Activated B cell treated with CpG ODN at 0.5 μM for 24 hours (primary cell): ENCODE data around the gene ABRACL. TPM values are rescaled to one million over a fixed set of nuclear protein-coding genes. Genes with fewer than 3 reads are reported as not detected.
A peak's percentile ranks its signal among the peaks of the same experiment; 100 is the strongest.

Experiments
- ATAC-seq: fragments of 200-7000 bp; cut with Tn5 transposase; one replicate; pipeline ENCODE4 v1.10.0; 2021; ENCODE audit warnings: low read depth, mild to moderate bottlenecking, moderate library complexity
- CTCF ChIA-PET: fragments of 350-600 bp; sonication (Branson Sonifier 250); formaldehyde crosslinking; loops from one replicate; lab custom pipeline; 2021; ENCODE audit warnings: antibody characterized with exemption; lab: Charles Lee
- POLR2A ChIA-PET: fragments of 350-600 bp; sonication (Branson Sonifier 250); formaldehyde crosslinking; loops from one replicate; lab custom pipeline; 2021; ENCODE audit warnings: antibody characterized with exemption; lab: Charles Lee
- DNase-seq: peaks from one replicate; pipeline ENCODE4 v3.0.0; 2022
- H3K27ac Mint-ChIP-seq: one replicate; pipeline ENCODE4 v1.8.0; 2020; ENCODE audit warnings: mixed read lengths
- H3K27me3 Mint-ChIP-seq: one replicate; pipeline ENCODE4 v1.8.0; 2021; ENCODE audit warnings: mixed read lengths
- H3K36me3 Mint-ChIP-seq: one replicate; pipeline ENCODE4 v1.8.0; 2021; ENCODE audit warnings: low read depth, mixed read lengths
- H3K4me1 Mint-ChIP-seq: one replicate; pipeline ENCODE4 v1.8.0; 2021; ENCODE audit warnings: mixed read lengths
- H3K4me3 Mint-ChIP-seq: one replicate; pipeline ENCODE4 v1.8.0; 2020; ENCODE audit warnings: mild to moderate bottlenecking, mixed read lengths
- H3K9me3 Mint-ChIP-seq: one replicate; pipeline ENCODE4 v1.8.0; 2020; ENCODE audit warnings: mixed read lengths
- intact Hi-C: fragments of 100-400 bp; cut with micrococcal nuclease; formaldehyde crosslinking; loops from one replicate; pipeline ENCODE4 v1.15.1; 2024
- total RNA-seq: library from RNA; stranded (reverse); gene quantifications from 2 replicates; pipeline ENCODE4 v1.2.3, GENCODE V29; 2022
- TF ChIP-seq, protein P1 (sequence below): fragments of 200-600 bp; IDR thresholded peaks from one replicate; pipeline ENCODE4 v1.8.0; 2022; ENCODE audit warnings: antibody characterized with exemption, mild to moderate bottlenecking

ABRACL gene
- total RNA-seq: 63.5 and 63.8 TPM in 2 replicates

DNA sequence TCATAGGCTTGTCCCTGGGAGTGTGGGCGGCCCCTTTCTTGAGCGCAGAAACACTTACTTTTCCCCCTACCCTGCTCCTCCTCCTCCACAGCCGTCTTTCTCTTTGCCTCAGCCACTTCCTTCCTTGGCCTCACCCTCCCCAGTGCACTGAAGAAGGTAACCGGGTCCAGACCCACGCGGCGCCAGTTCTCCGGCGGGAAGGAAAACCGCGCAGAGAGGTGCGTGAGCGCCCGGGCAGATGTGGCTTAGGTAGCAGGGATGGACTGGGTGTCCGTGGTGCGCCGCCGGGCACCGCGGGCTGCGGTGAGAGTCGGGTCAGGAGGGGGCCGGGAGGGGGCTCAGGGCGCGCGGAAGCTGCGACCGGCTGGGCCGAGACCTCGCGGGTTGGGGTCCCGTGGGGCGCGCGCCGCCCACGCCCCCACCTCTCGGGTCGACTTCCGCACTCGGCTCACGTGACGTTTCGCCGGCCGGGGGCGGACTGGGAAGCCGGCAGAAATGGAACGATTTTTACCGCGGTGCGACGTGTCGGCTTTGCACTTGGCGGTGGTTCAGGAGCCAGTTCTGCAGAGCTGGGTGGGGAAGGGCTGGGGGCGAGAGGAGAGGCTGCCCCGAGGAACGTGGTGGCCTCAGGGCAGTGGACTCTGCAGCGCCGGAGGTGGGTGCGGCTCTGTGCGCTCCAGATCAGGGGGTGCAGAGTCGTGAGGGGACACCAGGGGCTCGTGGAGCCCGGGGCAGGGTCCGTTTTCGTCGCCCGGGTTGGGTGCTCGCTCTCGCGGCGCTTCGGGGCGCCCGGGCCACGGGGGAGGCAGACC, at the start of gene ABRACL:
TSS of gene ABRACL (plus strand) at position 88 of the 812 bp plus-strand sequence. CDS start 5,416 bp downstream, outside the sequence.
- intact Hi-C loops: loop anchor here (1.0 to 5.0 kb wide), 8 partner anchors 13 to 345 kb away; partner anchors contain the start of genes CCDC28A, CITED2 and REPS1
- TF ChIP-seq, protein P1, sequence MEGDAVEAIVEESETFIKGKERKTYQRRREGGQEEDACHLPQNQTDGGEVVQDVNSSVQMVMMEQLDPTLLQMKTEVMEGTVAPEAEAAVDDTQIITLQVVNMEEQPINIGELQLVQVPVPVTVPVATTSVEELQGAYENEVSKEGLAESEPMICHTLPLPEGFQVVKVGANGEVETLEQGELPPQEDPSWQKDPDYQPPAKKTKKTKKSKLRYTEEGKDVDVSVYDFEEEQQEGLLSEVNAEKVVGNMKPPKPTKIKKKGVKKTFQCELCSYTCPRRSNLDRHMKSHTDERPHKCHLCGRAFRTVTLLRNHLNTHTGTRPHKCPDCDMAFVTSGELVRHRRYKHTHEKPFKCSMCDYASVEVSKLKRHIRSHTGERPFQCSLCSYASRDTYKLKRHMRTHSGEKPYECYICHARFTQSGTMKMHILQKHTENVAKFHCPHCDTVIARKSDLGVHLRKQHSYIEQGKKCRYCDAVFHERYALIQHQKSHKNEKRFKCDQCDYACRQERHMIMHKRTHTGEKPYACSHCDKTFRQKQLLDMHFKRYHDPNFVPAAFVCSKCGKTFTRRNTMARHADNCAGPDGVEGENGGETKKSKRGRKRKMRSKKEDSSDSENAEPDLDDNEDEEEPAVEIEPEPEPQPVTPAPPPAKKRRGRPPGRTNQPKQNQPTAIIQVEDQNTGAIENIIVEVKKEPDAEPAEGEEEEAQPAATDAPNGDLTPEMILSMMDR: no peak
- DNase-seq: peak; percentile 83
- peak; percentile 71 for ATAC-seq
- H3K27ac Mint-ChIP-seq: peak within 1 kb of the TSS; percentile 95
- CTCF ChIA-PET: no interaction called here
- H3K36me3 Mint-ChIP-seq: peaks cover 9% of the 10 kb centered on the region
- peaks cover 14% of the 10 kb centered on the region for H3K4me1 Mint-ChIP-seq
- no peaks in the 10 kb centered on the region for H3K27me3 Mint-ChIP-seq
- POLR2A ChIA-PET: interaction anchor here (0.5 to 4.9 kb wide), 13 partner anchors 11 to 346 kb away, joined by 3 to 43 read pairs (median 5); partner anchors contain the start of genes CCDC28A, CITED2 and REPS1
- H3K4me3 Mint-ChIP-seq: no peak within 1 kb of the TSS
- H3K9me3 Mint-ChIP-seq: no peaks in the 10 kb centered on the region

DNA sequence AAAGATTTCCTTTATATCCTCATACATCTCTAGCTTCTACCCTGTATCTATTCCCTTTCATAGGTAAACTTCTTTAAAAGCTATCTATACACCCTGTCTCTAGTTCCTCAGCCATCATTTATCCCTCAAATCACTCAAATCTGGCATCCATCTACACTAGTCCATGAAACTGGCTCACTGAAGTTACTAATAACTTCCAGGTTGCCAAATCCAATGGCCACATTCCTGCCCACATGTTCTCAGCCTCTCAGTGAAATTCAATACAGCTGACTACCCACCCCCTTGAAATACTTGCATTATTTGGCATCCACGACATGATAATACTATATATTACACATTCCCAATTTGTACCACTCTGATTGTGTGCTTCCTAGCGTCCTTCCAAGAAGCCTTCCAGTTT, 49.2 kb upstream of the ABRACL start:
- H3K4me3 Mint-ChIP-seq: no peak overlapping the region
- no peak for ATAC-seq
- H3K27ac Mint-ChIP-seq: no peak overlapping the region
- peaks cover 44% of the 10 kb centered on the region for H3K4me1 Mint-ChIP-seq
- no peak for DNase-seq
- CTCF ChIA-PET: no interaction called here
- H3K27me3 Mint-ChIP-seq: no peaks in the 10 kb centered on the region
- H3K36me3 Mint-ChIP-seq: no peaks in the 10 kb centered on the region
- POLR2A ChIA-PET: no interaction called here
- H3K9me3 Mint-ChIP-seq: no peaks in the 10 kb centered on the region
- intact Hi-C loops: no loop called here
- TF ChIP-seq, protein P1: no peak

- H3K9me3 Mint-ChIP-seq: no peaks in the 10 kb centered on the region
- no peak overlapping the region for H3K27ac Mint-ChIP-seq
- no peak overlapping the region for H3K4me3 Mint-ChIP-seq
- TF ChIP-seq, protein P1: no peak
- ChIA-PET CTCF (no interaction called here), POLR2A (interaction anchor here (0.6 kb wide), 1 partner anchor 133 kb away, joined by 7 read pairs; no protein-coding TSS in a partner anchor)
- intact Hi-C loops: loop anchor here (10.0 kb wide), 1 partner anchor 575 kb away; the partner anchor contains the start of gene HEBP2
- H3K4me1 Mint-ChIP-seq: peaks cover 37% of the 10 kb centered on the region
- H3K36me3 Mint-ChIP-seq: no peaks in the 10 kb centered on the region
- ATAC-seq: peak; percentile 61
- no peaks in the 10 kb centered on the region for H3K27me3 Mint-ChIP-seq
- no peak for DNase-seq
These were observed 48.5 kb upstream of the ABRACL start for GRCh38 chr6:138979813-138980668.

- ChIA-PET POLR2A (no interaction called here), CTCF (no interaction called here)
- Mint-ChIP-seq H3K4me1 (peaks cover 34% of the 10 kb centered on the region), H3K4me3 (no peak overlapping the region), H3K9me3 (no peaks in the 10 kb centered on the region), H3K27me3 (no peaks in the 10 kb centered on the region), H3K27ac (no peak overlapping the region), H3K36me3 (no peaks in the 10 kb centered on the region)
- TF ChIP-seq, protein P1: no peak
- DNase-seq: no peak
- intact Hi-C loops: loop anchor here (10.0 kb wide), 1 partner anchor 577 kb away; the partner anchor contains the start of gene HEBP2
- no peak for ATAC-seq
These were observed 47.1 kb upstream of the ABRACL start for GRCh38 chr6:138981416-138981815.
